Retinal pigment epithelial cell (primary cell): ENCODE measurements around the gene EXO1.
"Not testable (repeated sequence)": the region's sequence is repeated elsewhere in the genome, so short reads cannot be mapped to it uniquely, and the experiment has no call there.

Experiments used
- DNase-seq: peaks from one replicate; pipeline ENCODE4 v3.0.0-alpha.2; 2010; ENCODE audit warnings: low read depth
- H3K4me3 ChIP-seq: 2 replicates; pipeline ENCODE4 v1.5.1; 2011; ENCODE audit warnings: mild to moderate bottlenecking, low read length, control low read depth, moderate library complexity
- CTCF ChIP-seq: conservative IDR thresholded peaks from 2 replicates; pipeline ENCODE4 v1.5.1; 2011; ENCODE audit warnings: low read depth, low read length, control low read depth, inconsistent platforms

The EXO1 gene

GRCh38 chr1:241842565-241842964 is 5.4 kb upstream of the EXO1 start:
- H3K4me3 ChIP-seq, result no peak overlapping the region
- no peak for TF ChIP-seq CTCF
- no peak for DNase-seq

- DNase-seq, result no peak
- no peak overlapping the region for H3K4me3 ChIP-seq
- TF ChIP-seq CTCF, result no peak
Measured at GRCh38 chr1:241844593-241844992, 3.4 kb upstream of the EXO1 start.

GRCh38 chr1:241846375-241846774 is 1.6 kb upstream of the EXO1 start:
- no peak for DNase-seq
- no peak overlapping the region for H3K4me3 ChIP-seq
- TF ChIP-seq CTCF, result no peak

- H3K4me3 ChIP-seq, result peak overlapping the region; percentile 92
- TF ChIP-seq CTCF, result no peak
- no peak for DNase-seq
Measured at GRCh38 chr1:241846862-241847539, 1.0 kb upstream of the EXO1 start.

- no peak for DNase-seq
- peak overlapping the region; percentile 92 for H3K4me3 ChIP-seq
- TF ChIP-seq CTCF, result no peak
Measured at GRCh38 chr1:241847540-241847795, 536 bp upstream of the EXO1 start.

GRCh38 chr1:241848686-241849344 is 811 bp downstream of the EXO1 start:
- no peak for TF ChIP-seq CTCF
- no peak for DNase-seq
- H3K4me3 ChIP-seq, result peak overlapping the region; percentile 92

- H3K4me3 ChIP-seq, result peak overlapping the region; percentile 92
- TF ChIP-seq CTCF, result no peak
- no peak for DNase-seq
Measured at GRCh38 chr1:241849345-241849695, 1.3 kb downstream of the EXO1 start.

- H3K4me3 ChIP-seq, DNase-seq: not testable (repeated sequence)
Measured at GRCh38 chr1:241855545-241856140, 7.6 kb downstream of the EXO1 start.
